ENCODE data around the gene KCNJ15.

DNA sequence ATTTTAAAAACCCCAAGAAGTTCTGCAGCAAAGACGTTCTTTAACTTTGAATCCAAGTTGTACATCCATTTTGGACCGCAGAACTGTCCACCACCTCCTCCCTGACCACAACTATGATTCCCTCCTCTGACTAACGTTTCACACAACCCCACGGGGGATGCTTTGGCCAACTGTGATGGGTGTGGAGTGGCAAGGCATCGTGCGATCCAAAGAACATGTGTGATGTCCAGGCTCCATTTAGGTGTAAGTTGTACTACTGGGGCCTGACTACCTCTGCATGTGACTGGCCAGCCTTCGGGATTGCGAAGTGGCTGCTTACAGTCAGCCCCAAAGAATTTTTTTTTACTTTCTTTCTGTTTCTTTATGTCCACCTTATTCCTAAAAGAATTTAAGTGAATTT lies 6.7 kb downstream of the KCNJ15 start:
- TF ChIP-seq, protein P1, sequence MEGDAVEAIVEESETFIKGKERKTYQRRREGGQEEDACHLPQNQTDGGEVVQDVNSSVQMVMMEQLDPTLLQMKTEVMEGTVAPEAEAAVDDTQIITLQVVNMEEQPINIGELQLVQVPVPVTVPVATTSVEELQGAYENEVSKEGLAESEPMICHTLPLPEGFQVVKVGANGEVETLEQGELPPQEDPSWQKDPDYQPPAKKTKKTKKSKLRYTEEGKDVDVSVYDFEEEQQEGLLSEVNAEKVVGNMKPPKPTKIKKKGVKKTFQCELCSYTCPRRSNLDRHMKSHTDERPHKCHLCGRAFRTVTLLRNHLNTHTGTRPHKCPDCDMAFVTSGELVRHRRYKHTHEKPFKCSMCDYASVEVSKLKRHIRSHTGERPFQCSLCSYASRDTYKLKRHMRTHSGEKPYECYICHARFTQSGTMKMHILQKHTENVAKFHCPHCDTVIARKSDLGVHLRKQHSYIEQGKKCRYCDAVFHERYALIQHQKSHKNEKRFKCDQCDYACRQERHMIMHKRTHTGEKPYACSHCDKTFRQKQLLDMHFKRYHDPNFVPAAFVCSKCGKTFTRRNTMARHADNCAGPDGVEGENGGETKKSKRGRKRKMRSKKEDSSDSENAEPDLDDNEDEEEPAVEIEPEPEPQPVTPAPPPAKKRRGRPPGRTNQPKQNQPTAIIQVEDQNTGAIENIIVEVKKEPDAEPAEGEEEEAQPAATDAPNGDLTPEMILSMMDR (IDR thresholded peaks at IDR 0.05), result no peak
- TF ChIP-seq EP300 (IDR thresholded peaks at IDR 0.05), result no peak

All from ovary (tissue), 3 donors.